B cell (primary cell): ENCODE measurements around the gene EEF2KMT. TPM values are rescaled to one million over a fixed set of nuclear protein-coding genes. Genes with fewer than 3 reads are reported as not detected.
A peak's percentile ranks its signal among the peaks of the same experiment; 100 is the strongest.

Source experiments
- ATAC-seq: fragments of 200-7000 bp; cut with Tn5 transposase; one replicate; pipeline ENCODE4 v1.10.0; 2021; ENCODE audit warnings: low read depth, mild to moderate bottlenecking, moderate number of reproducible peaks, moderate library complexity
- CTCF ChIA-PET: fragments of 350-600 bp; sonication (Branson Sonifier 250); formaldehyde crosslinking; loops from one replicate; lab custom pipeline; 2021; ENCODE audit warnings: antibody characterized with exemption, inconsistent platforms; lab: Charles Lee
- POLR2A ChIA-PET: fragments of 350-600 bp; sonication (Branson Sonifier 250); formaldehyde crosslinking; loops from one replicate; lab custom pipeline; 2021; ENCODE audit warnings: antibody characterized with exemption; lab: Charles Lee
- DNase-seq: peaks from one replicate; pipeline ENCODE4 v3.0.0; 2013
- H2AFZ ChIP-seq: 2 replicates; pipeline ENCODE4 v1.6.1; 2012; ENCODE audit warnings: mild to moderate bottlenecking, low read depth, low read length; ENCODE audit not compliant: insufficient read depth, poor library complexity, severe bottlenecking
- H3K27ac ChIP-seq, 2 donors: 1 replicate in 1 of 2; 2 replicates in 1 of 2; pipeline ENCODE4 v1.5.1; 2012 to 2013; ENCODE audit warnings: low read length in 2 of 2, mild to moderate bottlenecking in 2 of 2, moderate library complexity in 1 of 2
- H3K27me3 ChIP-seq, 4 experiments: fragments of 200-600 bp in 1 of 4; sonication (generic) in 1 of 4; replicated peaks in 1 of 4; 1 replicate in 2 of 4; 2 replicates in 2 of 4; pipeline versions ENCODE4 v1.6.1 to v1.7.0; 2013 to 2016; ENCODE audit warnings: low read length in 3 of 4, mild to moderate bottlenecking in 2 of 4, mixed read lengths in 1 of 4, moderate library complexity in 1 of 4; ENCODE audit not compliant: insufficient read depth in 4 of 4, control insufficient read depth in 3 of 4; ENCODE audit errors: control extremely low read depth in 1 of 4
- H3K36me3 ChIP-seq, 2 experiments: replicated peaks in 1 of 2; 1 replicate in 1 of 2; 2 replicates in 1 of 2; pipeline versions ENCODE4 v1.6.1 to v1.7.1; 2013; ENCODE audit warnings: low read length in 1 of 2; ENCODE audit not compliant: insufficient read depth in 2 of 2, control insufficient read depth in 1 of 2; ENCODE audit errors: control extremely low read depth in 1 of 2, extremely low read depth in 1 of 2
- H3K4me1 ChIP-seq, 2 donors: fragments of 200-600 bp in 1 of 2; sonication (generic) in 1 of 2; 1 replicate in 1 of 2; 2 replicates in 1 of 2; pipeline versions ENCODE4 v1.5.1 to v1.6.1; 2013 to 2017; ENCODE audit warnings: low read length in 2 of 2; ENCODE audit not compliant: control insufficient read depth in 2 of 2, insufficient read depth in 2 of 2
- H3K4me2 ChIP-seq: replicated peaks from 2 replicates; pipeline ENCODE3; 2012; ENCODE audit warnings: mild to moderate bottlenecking, low read depth, low read length; ENCODE audit not compliant: poor library complexity, severe bottlenecking
- H3K4me3 ChIP-seq, 5 experiments: fragments of 200-600 bp in 1 of 5; sonication (generic) in 1 of 5; 1 replicate in 3 of 5; 2 replicates in 2 of 5; pipeline versions ENCODE4 v1.5.1 to v1.7.0; 2011 to 2016; ENCODE audit warnings: low read length in 4 of 5, mild to moderate bottlenecking in 4 of 5, low read depth in 2 of 5, control low read depth in 1 of 5, moderate library complexity in 1 of 5; ENCODE audit not compliant: insufficient read depth in 1 of 5; ENCODE audit errors: control extremely low read depth in 1 of 5, extremely low read depth in 1 of 5
- H3K79me2 ChIP-seq: fragments of 200-600 bp; sonication (generic); one replicate; pipeline ENCODE4 v1.6.0; 2016; ENCODE audit warnings: low read length; ENCODE audit not compliant: control insufficient read depth, insufficient read depth
- H3K9ac ChIP-seq: fragments of 200-600 bp; sonication (generic); 2 replicates; pipeline ENCODE4 v1.6.1; 2017; ENCODE audit warnings: mild to moderate bottlenecking, low read length, moderate library complexity
- H3K9me3 ChIP-seq, 3 donors: one replicate each; pipeline versions ENCODE4 v1.6.1 to v1.7.1; 2013; ENCODE audit warnings: low read length in 2 of 3; ENCODE audit not compliant: control insufficient read depth in 2 of 3, insufficient read depth in 1 of 3; ENCODE audit errors: control extremely low read depth in 1 of 3
- H4K20me1 ChIP-seq: 2 replicates; pipeline ENCODE4 v1.6.0; 2012; ENCODE audit warnings: mild to moderate bottlenecking, low read length; ENCODE audit not compliant: insufficient read depth, control insufficient read depth, poor library complexity, severe bottlenecking
- H3K27ac Mint-ChIP-seq: one replicate; pipeline ENCODE4 v1.8.0; 2021; ENCODE audit warnings: mixed read lengths
- H3K27me3 Mint-ChIP-seq: one replicate; pipeline ENCODE4 v1.8.0; 2021; ENCODE audit warnings: mixed read lengths
- H3K4me1 Mint-ChIP-seq: one replicate; pipeline ENCODE4 v1.8.0; 2021; ENCODE audit warnings: mixed read lengths
- H3K4me3 Mint-ChIP-seq: one replicate; pipeline ENCODE4 v1.8.0; 2021; ENCODE audit warnings: mixed read lengths
- H3K9me3 Mint-ChIP-seq: one replicate; pipeline ENCODE4 v1.8.0; 2022; ENCODE audit warnings: mixed read lengths; ENCODE audit not compliant: insufficient read depth
- CTCF ChIP-seq: fragments of 200-600 bp; IDR thresholded peaks from one replicate; pipeline ENCODE4 v1.8.0; 2022; ENCODE audit warnings: antibody characterized with exemption, mild to moderate bottlenecking
- EZH2 ChIP-seq: IDR thresholded peaks from 2 replicates; pipeline ENCODE4 v1.6.1; 2012; ENCODE audit warnings: borderline replicate concordance, low read depth, mild to moderate bottlenecking, moderate library complexity, low read length; ENCODE audit not compliant: insufficient read depth, poor library complexity, severe bottlenecking
- WGBS: methylation state at CpG from one replicate; pipeline ENCODE4 v1.1.5; 2013; ENCODE audit warnings: missing lambda C conversion rate; ENCODE audit not compliant: insufficient coverage; 5-methylcytosine and 5-hydroxymethylcytosine counted together
- intact Hi-C: fragments of 100-400 bp; cut with micrococcal nuclease; formaldehyde crosslinking; loops from one replicate; pipeline ENCODE4 v1.10.0; 2022
- polyA plus RNA-seq: library from polyadenylated mRNA; depleted of rRNA; stranded (reverse); fragments of >200 nt; gene quantifications from 2 replicates; pipeline ENCODE4 v1.2.3, GENCODE V29; 2012
- total RNA-seq, 2 donors: library from RNA; stranded (reverse); fragments of 120-200 nt in 1 of 2; gene quantifications; 1 replicate in 1 of 2; 2 replicates in 1 of 2; pipeline versions ENCODE4 v1.2.3 to v1.2.4, GENCODE V29; 2013 to 2022

EEF2KMT gene
- total and polyA plus RNA-seq, 2 donors (not counting 1 experiment from before 2014, with no cell fraction given) = 7.8 to 8.0 TPM

- Mint-ChIP-seq H3K4me3 (peak within 1 kb of the TSS; percentile 98), H3K27me3 (peaks cover 3% of the 10 kb centered on the region), H3K9me3 (no peaks in the 10 kb centered on the region), H3K4me1 (peaks cover 27% of the 10 kb centered on the region), H3K27ac (peak within 1 kb of the TSS; percentile 99)
- ATAC-seq (peak; percentile 87), DNase-seq (peak; percentile 93)
- CTCF ChIA-PET = interaction anchor here (0.6 to 1.4 kb wide), 6 partner anchors 13 to 20 kb away, joined by 3 to 6 read pairs (median 3); no protein-coding TSS in a partner anchor
- peaks cover 0 to 20% of the 10 kb centered on the region in 2 experiments for H3K36me3 ChIP-seq
- TF ChIP-seq EZH2 (no peak), CTCF (no peak)
- peak within 1 kb of the TSS; percentile 97 for H2AFZ ChIP-seq
- whole genome bisulfite sequencing = under 1% methylated on average over 52 of the region's 53 CpGs
- H3K27me3 ChIP-seq = no peaks in the 10 kb centered on the region
- H3K4me2 ChIP-seq = peak within 1 kb of the TSS; percentile 73
- peaks cover 5% of the 10 kb centered on the region for H4K20me1 ChIP-seq
- H3K9me3 ChIP-seq = no peaks in the 10 kb centered on the region
- peak within 1 kb of the TSS; percentile 50 to 87 (median 74) for H3K4me3 ChIP-seq
- intact Hi-C loops = loop anchor here (1.0 to 5.0 kb wide), 3 partner anchors 25 to 270 kb away; partner anchors contain the start of genes EEF2KMT, NAGPA and ROGDI
- peak within 1 kb of the TSS; percentile 84 for H3K9ac ChIP-seq
- POLR2A ChIA-PET = interaction anchor here (0.7 to 1.4 kb wide), 2 partner anchors 26 to 38 kb away, joined by 3 to 6 read pairs; partner anchors contain the start of genes EEF2KMT and NAGPA
- H3K79me2 ChIP-seq = peaks cover 15% of the 10 kb centered on the region
- H3K27ac ChIP-seq = peak within 1 kb of the TSS; percentile 81 to 90
- peaks cover 14 to 18% of the 10 kb centered on the region in 2 donors for H3K4me1 ChIP-seq
These were observed 25.8 kb downstream of the EEF2KMT start, which contains the start of gene ALG1 for GRCh38 chr16:5071681-5072333. ALG1 (plus strand) TSS chr16:5071843; CDS start chr16:5071850, 7 bp downstream.

DNA sequence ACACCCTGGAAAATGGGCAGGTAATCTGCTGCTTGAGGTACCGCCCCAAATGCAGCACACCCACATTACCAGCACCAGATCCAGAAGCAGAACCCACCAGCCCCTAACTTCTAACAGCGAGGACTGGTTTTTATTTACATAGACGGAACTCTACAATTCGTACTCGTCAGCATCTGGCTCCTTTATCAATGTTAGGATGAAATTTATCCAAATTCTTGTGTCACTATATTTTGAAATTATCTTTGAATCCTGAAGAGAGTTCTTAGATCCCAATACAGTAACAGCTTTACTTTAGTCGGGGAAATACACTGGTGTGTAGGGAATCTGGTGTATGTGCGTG, 26.3 kb downstream of the EEF2KMT start:
- Histone ChIP-seq H3K27me3 (no peaks in the 10 kb centered on the region), H2AFZ (peak overlapping the region; percentile 97), H3K4me1 (peaks cover 14 to 18% of the 10 kb centered on the region in 2 donors), H3K9ac (peak overlapping the region; percentile 84), H3K27ac (peak overlapping the region; percentile 81 to 90), H3K9me3 (no peaks in the 10 kb centered on the region), H4K20me1 (peaks cover 5% of the 10 kb centered on the region), H3K4me2 (peak overlapping the region; percentile 73), H3K4me3 (peak overlapping the region; percentile 50 to 87 (median 74)), H3K36me3 (peaks cover 0 to 17% of the 10 kb centered on the region in 2 experiments), H3K79me2 (peaks cover 15% of the 10 kb centered on the region)
- Mint-ChIP-seq H3K27ac (peak overlapping the region; percentile 99), H3K9me3 (no peaks in the 10 kb centered on the region), H3K4me3 (peak overlapping the region; percentile 98), H3K4me1 (peaks cover 27% of the 10 kb centered on the region), H3K27me3 (peaks cover 3% of the 10 kb centered on the region)
- no peak for TF ChIP-seq EZH2
- TF ChIP-seq CTCF = no peak
- intact Hi-C loops = loop anchor here (1.0 to 5.0 kb wide), 3 partner anchors 26 to 269 kb away; partner anchors contain the start of genes EEF2KMT, NAGPA and ROGDI
- ATAC-seq = no peak
- POLR2A ChIA-PET = interaction anchor here (1.4 kb wide), 1 partner anchor 26 kb away, joined by 6 read pairs; the partner anchor contains the start of gene EEF2KMT
- DNase-seq = no peak
- 100% methylated on average over 1 of the region's 7 CpGs for WGBS
- CTCF ChIA-PET = interaction anchor here (0.9 to 1.4 kb wide), 3 partner anchors 14 to 19 kb away, joined by 3 read pairs; no protein-coding TSS in a partner anchor
